ENCODE measurements around the gene GAD2.
A peak's percentile ranks its signal among the peaks of the same experiment; 100 is the strongest.
"Not testable (repeated sequence)": the region's sequence is repeated elsewhere in the genome, so short reads cannot be mapped to it uniquely, and the experiment has no call there.

GAD2 gene

DNA sequence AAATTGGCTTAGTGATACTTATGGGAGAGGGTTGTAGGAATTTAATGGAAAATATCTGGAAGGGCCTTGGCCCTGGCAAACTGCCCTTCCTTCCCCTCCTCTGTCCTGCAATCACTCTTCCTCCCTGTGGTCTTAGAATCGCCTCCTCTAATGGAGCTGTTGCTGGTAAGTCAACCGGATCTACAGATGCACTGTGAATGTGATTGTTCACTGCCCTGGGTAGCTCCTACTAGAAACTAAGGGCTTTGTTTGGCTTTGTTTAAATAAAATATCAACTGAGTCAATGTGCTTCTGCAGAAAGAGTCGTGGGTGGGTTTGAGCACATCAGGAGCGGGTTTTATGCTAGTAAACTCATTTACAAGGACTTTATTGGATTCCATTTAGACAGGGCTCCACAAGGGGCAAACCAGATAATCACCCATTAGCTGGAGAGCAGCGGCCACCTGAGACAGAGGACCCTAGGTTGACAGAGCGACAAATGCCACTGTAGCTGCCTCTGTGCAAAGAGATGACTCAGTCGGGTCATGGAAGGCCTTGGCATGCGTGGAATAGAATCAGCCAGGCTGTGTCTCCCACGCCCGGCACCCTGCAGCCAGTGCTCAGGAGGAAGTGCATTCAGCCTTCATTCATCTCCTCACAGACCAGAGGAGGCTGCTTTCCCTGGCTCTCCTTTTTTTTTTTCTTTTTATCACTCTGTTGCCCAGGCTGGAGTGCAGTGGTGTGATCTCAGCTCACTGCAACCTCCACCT is 97.9 kb downstream of the GAD2 start:
- no peak for TF ChIP-seq ZNF274 (IDR thresholded peaks at IDR 0.05; ENCODE audit: low read depth, low read length)
- H3K4me3 ChIP-seq (ENCODE audit: low read length), result no peak overlapping the region

DNA sequence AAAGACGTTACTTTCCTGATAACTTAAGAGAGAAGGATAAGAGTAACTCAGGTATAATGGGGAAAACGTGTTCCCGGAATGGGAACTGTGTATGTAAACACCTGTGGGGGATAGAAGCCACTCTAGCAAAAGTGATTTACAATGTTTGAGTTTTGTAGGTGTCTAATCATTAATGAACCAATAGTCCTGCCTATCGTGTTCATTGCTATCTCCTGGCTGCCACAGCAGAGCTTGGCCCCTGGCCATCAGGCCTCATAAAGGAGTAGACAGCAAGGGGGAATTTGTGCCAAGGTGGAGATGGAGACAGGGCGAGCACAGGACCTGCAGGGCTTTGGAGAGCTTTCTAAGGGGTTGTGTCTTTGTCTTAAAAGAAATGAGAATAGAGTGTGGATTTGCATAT is 102.1 kb downstream of the GAD2 start:
- no peak overlapping the region for H3K4me3 ChIP-seq (ENCODE audit: low read length)
- TF ChIP-seq ZNF274 (IDR thresholded peaks at IDR 0.05; ENCODE audit: low read depth, low read length), result no peak

DNA sequence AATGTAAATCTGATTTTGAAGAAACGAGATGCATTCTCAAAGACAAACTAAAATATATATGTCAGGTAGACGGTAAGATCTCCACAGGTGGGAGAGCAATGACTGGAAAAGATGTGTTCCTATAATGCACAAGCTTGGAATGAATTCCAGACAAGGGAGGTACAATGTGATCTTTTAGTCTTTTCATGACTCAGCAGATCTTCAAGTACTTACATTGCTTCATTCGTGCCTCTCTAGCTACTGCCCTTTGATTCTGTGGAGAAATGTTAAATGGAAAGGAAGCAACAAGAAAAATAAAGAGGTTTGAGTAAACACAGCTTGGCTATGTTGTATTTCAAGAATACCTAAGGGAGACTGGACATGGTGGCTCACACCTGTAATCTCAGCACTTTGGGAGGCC is 106.6 kb downstream of the GAD2 start:
- no peak for TF ChIP-seq ZNF274 (IDR thresholded peaks at IDR 0.05; ENCODE audit: low read depth, low read length)
- H3K4me3 ChIP-seq (ENCODE audit: low read length), result no peak overlapping the region

- TF ChIP-seq ZNF274 (IDR thresholded peaks at IDR 0.05; ENCODE audit: low read depth, low read length), result no peak
These were observed 110.3 kb downstream of the GAD2 start for GRCh38 chr10:26326851-26327250.

DNA sequence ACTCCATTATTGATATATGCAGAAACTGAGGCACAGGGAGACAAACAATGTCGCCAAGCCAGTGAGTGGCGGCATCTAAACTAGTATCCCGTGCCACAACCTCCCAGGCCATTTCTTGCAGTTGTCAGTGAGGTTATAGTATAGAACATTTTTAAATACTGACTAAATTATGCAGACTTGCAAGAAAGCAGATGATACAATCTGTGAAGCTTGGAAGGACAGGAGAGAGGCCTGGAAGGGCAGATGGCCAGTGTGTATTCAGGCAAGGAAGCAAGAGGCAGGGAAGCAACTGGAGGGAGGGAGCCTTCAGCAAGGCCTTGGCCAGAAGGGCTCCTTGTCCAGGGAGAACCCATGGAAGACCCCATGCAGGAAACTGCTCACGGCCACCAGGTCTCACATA is 111.2 kb downstream of the GAD2 start:
- H3K4me3 ChIP-seq (ENCODE audit: low read length), result no peak overlapping the region
- TF ChIP-seq ZNF274 (IDR thresholded peaks at IDR 0.05; ENCODE audit: low read depth, low read length), result no peak

More at GRCh38 chr10:26326851-26327250, 110.3 kb downstream of the GAD2 start:
- no peak overlapping the region for H3K4me3 ChIP-seq (ENCODE audit: low read length)

- H3K4me3 ChIP-seq (ENCODE audit: low read length), result no peak overlapping the region
- TF ChIP-seq ZNF274 (IDR thresholded peaks at IDR 0.05; ENCODE audit: low read depth, low read length), result no peak
These were observed 114.8 kb downstream of the GAD2 start for GRCh38 chr10:26331371-26331770.

GRCh38 chr10:26334232-26334931 is 117.8 kb downstream of the GAD2 start:
- no peak for TF ChIP-seq ZNF274 (IDR thresholded peaks at IDR 0.05; ENCODE audit: low read depth, low read length)
- no peak overlapping the region for H3K4me3 ChIP-seq (ENCODE audit: low read length)

DNA sequence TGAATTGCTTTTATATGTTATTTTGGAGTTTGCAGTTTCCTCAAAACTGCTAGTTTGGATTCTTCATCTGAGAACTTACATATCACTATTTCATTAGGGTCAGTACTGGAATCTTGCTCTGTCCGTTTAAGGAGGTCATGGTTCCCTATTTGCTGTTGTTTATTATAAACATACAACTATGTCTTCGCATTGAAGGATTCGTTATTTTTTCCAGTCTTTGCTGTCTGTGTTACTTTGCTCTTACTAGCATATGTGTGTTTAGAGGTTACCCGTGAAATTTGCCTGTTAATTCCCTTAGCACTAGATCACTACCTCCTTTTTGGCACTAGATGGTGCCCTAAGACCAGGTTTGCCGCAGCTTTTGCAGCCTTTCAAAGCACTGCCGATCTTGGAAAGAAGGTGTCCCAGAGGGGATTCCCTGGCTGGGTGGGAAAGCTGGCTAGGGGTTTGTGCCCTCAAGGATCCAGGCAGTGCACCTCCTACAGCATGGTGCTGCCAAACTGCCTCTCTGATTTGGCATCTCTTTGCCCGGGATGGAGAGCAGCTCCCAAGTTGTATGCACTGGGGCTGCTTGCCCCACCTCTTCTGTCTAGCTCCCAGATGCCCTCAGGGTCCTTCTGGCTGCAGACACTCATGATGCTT is 118.5 kb downstream of the GAD2 start:
- no peak for TF ChIP-seq ZNF274 (IDR thresholded peaks at IDR 0.05; ENCODE audit: low read depth, low read length)
- H3K4me3 ChIP-seq (ENCODE audit: low read length), result peak overlapping the region; percentile 49; the same call in 1 of the 2 replicates

GRCh38 chr10:26335574-26336093 is 119.1 kb downstream of the GAD2 start:
- peak overlapping the region; percentile 49; the same call in 1 of the 2 replicates for H3K4me3 ChIP-seq (ENCODE audit: low read length)
- TF ChIP-seq ZNF274 (IDR thresholded peaks at IDR 0.05; ENCODE audit: low read depth, low read length), result no peak

DNA sequence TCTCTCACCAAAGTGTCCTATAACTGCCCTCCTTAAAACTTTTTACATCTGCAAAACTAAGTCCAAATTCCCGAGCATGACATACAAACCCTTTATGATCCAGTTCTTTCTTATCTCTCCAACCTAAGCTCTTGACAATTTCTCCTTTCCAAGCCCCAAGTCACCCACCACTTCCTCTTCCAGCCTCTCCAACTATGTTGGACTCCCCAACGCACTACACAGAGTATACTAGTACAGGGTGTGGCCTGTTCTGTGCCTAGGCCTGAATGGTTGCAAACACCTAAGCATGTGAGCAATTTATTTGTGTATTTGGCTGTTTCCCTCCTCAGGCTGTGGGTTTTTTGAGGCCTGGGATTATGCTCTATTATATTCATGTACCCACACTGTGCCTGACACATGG is 120.4 kb downstream of the GAD2 start:
- no peak for TF ChIP-seq ZNF274 (IDR thresholded peaks at IDR 0.05; ENCODE audit: low read depth, low read length)
- H3K4me3 ChIP-seq (ENCODE audit: low read length), result no peak overlapping the region

DNA sequence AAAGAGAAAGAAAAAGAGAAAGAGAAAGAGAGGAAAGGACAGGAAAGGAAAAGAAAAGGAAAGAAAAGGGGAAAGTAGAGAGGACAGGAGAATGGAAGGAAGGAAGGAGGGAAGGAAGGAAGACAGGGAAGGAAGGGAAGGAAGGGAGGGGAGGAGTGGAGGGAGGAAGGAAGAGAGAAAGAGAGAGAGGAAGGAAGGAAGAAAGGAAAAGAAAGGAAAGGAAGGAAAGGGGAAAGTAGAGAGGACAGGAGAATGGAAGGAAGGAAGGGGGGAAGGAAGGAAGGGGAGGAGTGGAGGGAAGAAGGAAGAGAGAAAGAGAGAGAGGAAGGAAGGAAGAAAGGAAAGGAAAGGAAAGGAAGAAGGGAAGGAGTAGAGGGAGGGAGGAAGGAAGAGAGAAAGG is 125.1 kb downstream of the GAD2 start:
- no peak for TF ChIP-seq ZNF274 (IDR thresholded peaks at IDR 0.05; ENCODE audit: low read depth, low read length)
- no peak overlapping the region for H3K4me3 ChIP-seq (ENCODE audit: low read length)

DNA sequence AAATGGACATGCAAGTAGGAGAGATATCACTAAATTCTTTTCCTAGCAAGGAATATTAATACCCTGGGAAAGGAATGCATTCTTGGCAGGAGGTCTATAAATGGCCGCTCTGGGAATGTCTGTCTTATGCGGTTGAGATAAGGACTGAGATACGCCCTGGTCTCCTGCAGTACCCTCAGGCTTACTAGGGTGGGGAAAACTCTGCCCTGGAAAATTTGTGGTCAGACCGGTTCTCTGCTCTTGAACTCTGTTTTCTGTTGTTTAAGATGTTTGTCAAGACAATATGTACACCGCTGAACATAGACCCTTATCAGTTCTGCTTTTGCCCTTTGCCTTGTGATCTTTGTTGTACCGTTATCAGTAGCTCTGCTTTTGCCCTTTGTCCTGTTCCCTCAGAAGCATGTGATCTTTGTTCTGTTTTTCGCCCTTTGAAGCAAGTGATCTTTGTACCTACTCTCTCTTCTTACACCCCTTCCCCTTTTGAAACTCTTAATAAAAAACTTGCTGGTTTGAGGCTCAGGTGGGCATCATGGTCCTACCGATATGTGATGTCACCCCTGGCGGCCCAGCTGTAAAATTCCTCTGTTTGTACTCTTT is 132.3 kb downstream of the GAD2 start:
- not testable (repeated sequence) for H3K4me3 ChIP-seq (ENCODE audit: low read length)
